HepG2 (cell line): ENCODE data around the gene WDR53. TPM values are rescaled to one million over a fixed set of nuclear protein-coding genes. Genes with fewer than 3 reads are reported as not detected.
A peak's percentile ranks its signal among the peaks of the same experiment; 100 is the strongest.

ENCODE experiments used
- ATAC-seq: fragments of 200-7000 bp; cut with Tn5 transposase; 3 replicates; pipeline ENCODE4 v1.9.1; 2020; ENCODE audit warnings: mild to moderate bottlenecking, moderate library complexity
- BruUV-seq: library from RNA; stranded (reverse); fragments of 400-500 nt; replicated peaks from 2 replicates; lab custom pipeline; 2021; lab: Mats Ljungman, UMichigan
- CTCF ChIA-PET: fragments of 300-600 bp; formaldehyde crosslinking; extraction: SDS; loops from one replicate; lab custom pipeline; 2021; ENCODE audit warnings: low total read pairs, inconsistent platforms, low intra/inter-chr PET ratio; lab: Yijun Ruan, JAX
- POLR2A ChIA-PET: fragments of 350-600 bp; sonication (Branson Sonifier 250); formaldehyde crosslinking; loops from one replicate; lab custom pipeline; 2020; ENCODE audit warnings: antibody characterized with exemption, inconsistent platforms; lab: Yijun Ruan, JAX
- DNase-seq: peaks from one replicate; pipeline ENCODE4 v3.0.0-alpha.2; 2015; ENCODE audit warnings: low spot score
- FAIRE-seq: peaks from 3 replicates; lab custom pipeline; 2011; peaks lifted over from hg19 to GRCh38; lab: Jason Lieb, UNC
- H2AFZ ChIP-seq: one replicate; pipeline ENCODE4 v1.6.1; 2011; ENCODE audit warnings: low read length, inconsistent platforms
- H3K27ac ChIP-seq: fragments of 300-600 bp; 3 replicates; pipeline ENCODE4 v1.8.0; 2011; ENCODE audit warnings: mixed run types, mild to moderate bottlenecking, mixed read lengths, low read length, inconsistent platforms; ENCODE audit not compliant: insufficient read depth; ENCODE audit errors: extremely low read length
- H3K27me3 ChIP-seq, 2 experiments: fragments of 200-600 bp in 1 of 2; 2 replicates in 1 of 2; 3 replicates in 1 of 2; pipeline versions ENCODE4 v1.6.0 to v1.8.0; 2011; ENCODE audit warnings: low read length in 2 of 2, mild to moderate bottlenecking in 2 of 2, moderate library complexity in 2 of 2, inconsistent platforms in 1 of 2; ENCODE audit not compliant: insufficient read depth in 2 of 2, control insufficient read depth in 1 of 2
- H3K36me3 ChIP-seq, 2 experiments: fragments of 200-600 bp in 1 of 2; replicated peaks in 1 of 2; 2 replicates in 1 of 2; 3 replicates in 1 of 2; pipeline versions ENCODE4 v1.5.1 to v1.8.0; 2011; ENCODE audit warnings: low read length in 2 of 2, inconsistent platforms in 1 of 2; ENCODE audit not compliant: insufficient read depth in 2 of 2, control insufficient read depth in 1 of 2
- H3K4me1 ChIP-seq: 2 replicates; pipeline ENCODE4 v1.5.1; 2012; ENCODE audit warnings: low read length, inconsistent platforms; ENCODE audit not compliant: insufficient read depth
- H3K4me2 ChIP-seq: 2 replicates; pipeline ENCODE4 v1.6.0; 2011; ENCODE audit warnings: low read depth, low read length, inconsistent platforms
- H3K4me3 ChIP-seq, 3 experiments: fragments of 200-600 bp in 1 of 3; sonication (generic), shearing (Covaris generic) in 1 of 3; replicated peaks in 1 of 3; 2 replicates each; pipeline ENCODE4 v1.5.1; 2011 to 2016; ENCODE audit warnings: low read length in 3 of 3, inconsistent platforms in 2 of 3, low read depth in 2 of 3, mild to moderate bottlenecking in 2 of 3, control low read depth in 1 of 3, mixed read lengths in 1 of 3; ENCODE audit not compliant: insufficient read depth in 1 of 3
- H3K79me2 ChIP-seq: one replicate; pipeline ENCODE4 v1.6.1; 2011; ENCODE audit warnings: low read length, inconsistent platforms; ENCODE audit not compliant: insufficient read depth
- H3K9ac ChIP-seq: 2 replicates; pipeline ENCODE4 v1.6.0; 2011; ENCODE audit warnings: mild to moderate bottlenecking, low read depth, low read length, inconsistent platforms; ENCODE audit not compliant: insufficient read depth
- H3K9me3 ChIP-seq: 2 replicates; pipeline ENCODE4 v1.5.1; 2012; ENCODE audit warnings: mild to moderate bottlenecking, low read length
- H4K20me1 ChIP-seq: 2 replicates; pipeline ENCODE4 v1.6.0; 2011; ENCODE audit warnings: inconsistent platforms, mild to moderate bottlenecking, low read length, moderate library complexity; ENCODE audit not compliant: insufficient read depth
- AGO2 ChIP-seq: fragments of 200-400 bp; formaldehyde crosslinking; optimal IDR thresholded peaks from 2 replicates; pipeline ENCODE3; 2017; ENCODE audit warnings: mild to moderate bottlenecking, low read depth, low read length, moderate library complexity
- DMAP1 ChIP-seq: IDR thresholded peaks from 2 replicates; pipeline ENCODE4 v1.6.1; 2016
- ELF1 ChIP-seq: sonication (generic); formaldehyde crosslinking; IDR thresholded peaks from 2 replicates; pipeline ENCODE4 v1.4.0; 2020; ENCODE audit warnings: missing genetic modification reagents
- FOSL1 ChIP-seq: sonication (generic); formaldehyde crosslinking; IDR thresholded peaks from 2 replicates; pipeline ENCODE4 v1.9.0; 2021; ENCODE audit warnings: missing genetic modification reagents, borderline replicate concordance
- ISL2 ChIP-seq: sonication (generic); formaldehyde crosslinking; IDR thresholded peaks from 2 replicates; pipeline ENCODE4 v1.5.0; 2020; ENCODE audit warnings: missing genetic modification reagents
- PRMT3 ChIP-seq: sonication (generic); formaldehyde crosslinking; IDR thresholded peaks from 2 replicates; pipeline ENCODE4 v1.8.1; 2022; ENCODE audit warnings: low read depth, mild to moderate bottlenecking, moderate library complexity, missing genetic modification reagents, borderline replicate concordance
- RAD21 ChIP-seq: fragments of 450-650 bp; formaldehyde crosslinking; IDR thresholded peaks from 2 replicates; pipeline ENCODE4 v1.5.0; 2020; ENCODE audit warnings: mild to moderate bottlenecking
- SOX6 ChIP-seq, 2 experiments: fragments of 450-650 bp in 1 of 2; sonication (generic) in 1 of 2; formaldehyde crosslinking in 1 of 2; IDR thresholded peaks; 2 replicates each; pipeline versions ENCODE4 v1.4.0 to v1.6.1; 2017 to 2020; ENCODE audit warnings: antibody characterized with exemption in 1 of 2, mild to moderate bottlenecking in 1 of 2, missing genetic modification reagents in 1 of 2
- ZNF510 ChIP-seq: sonication (generic); formaldehyde crosslinking; IDR thresholded peaks from 2 replicates; pipeline ENCODE4 v1.4.0; 2020; ENCODE audit warnings: low read depth, mild to moderate bottlenecking, missing genetic modification reagents
- ZNF768 ChIP-seq: sonication (generic); formaldehyde crosslinking; IDR thresholded peaks from 2 replicates; pipeline ENCODE4 v1.4.0; 2020; ENCODE audit warnings: missing genetic modification reagents
- WGBS: methylation state at CpG from one replicate; pipeline ENCODE4 v1.1.6; 2017; ENCODE audit warnings: low lambda C conversion rate; 5-methylcytosine and 5-hydroxymethylcytosine counted together
- in situ Hi-C: cut with HindIII; loops from 2 replicates; pipeline ENCODE4 v1.10.0; 2017; ENCODE audit warnings: low pct_unique_long_range_greater_than_20kb; ENCODE audit not compliant: extremely low pct_ligation_motif_present
- intact Hi-C: fragments of 100-400 bp; cut with micrococcal nuclease; formaldehyde crosslinking; loops from one replicate; pipeline ENCODE4 v1.10.0; 2022; ENCODE audit not compliant: unreplicated experiment
- polyA plus RNA-seq, 8 experiments: library from polyadenylated mRNA; depleted of rRNA in 3 of 8; stranded (reverse) in 7 of 8; unstranded in 1 of 8; fragments of >200 nt; fragmentation: Illumina TruSeq in 4 of 8; extraction: Trizol in 4 of 8; gene quantifications; 2 replicates each; pipeline versions ENCODE4 v1.2.1 to v1.2.3, GENCODE V29; 2011 to 2016; ENCODE audit warnings: low read depth in 4 of 8, missing spikeins in 1 of 8, mixed read lengths in 1 of 8; ENCODE audit not compliant: insufficient read depth in 1 of 8
- total RNA-seq, 5 experiments: library from RNA; depleted of rRNA; stranded (reverse); fragments of >200 nt; fragmentation: Illumina TruSeq; extraction: Trizol; gene quantifications; 2 replicates each; pipeline ENCODE4 v1.2.3, GENCODE V29; 2016; ENCODE audit warnings: low read depth in 1 of 5

WDR53 gene
- total and polyA plus RNA-seq, 2 of the 13 experiments (the other 11 are each of a cell fraction or from before 2014, with no cell fraction given) = 3.5 to 7.7 TPM

DNA sequence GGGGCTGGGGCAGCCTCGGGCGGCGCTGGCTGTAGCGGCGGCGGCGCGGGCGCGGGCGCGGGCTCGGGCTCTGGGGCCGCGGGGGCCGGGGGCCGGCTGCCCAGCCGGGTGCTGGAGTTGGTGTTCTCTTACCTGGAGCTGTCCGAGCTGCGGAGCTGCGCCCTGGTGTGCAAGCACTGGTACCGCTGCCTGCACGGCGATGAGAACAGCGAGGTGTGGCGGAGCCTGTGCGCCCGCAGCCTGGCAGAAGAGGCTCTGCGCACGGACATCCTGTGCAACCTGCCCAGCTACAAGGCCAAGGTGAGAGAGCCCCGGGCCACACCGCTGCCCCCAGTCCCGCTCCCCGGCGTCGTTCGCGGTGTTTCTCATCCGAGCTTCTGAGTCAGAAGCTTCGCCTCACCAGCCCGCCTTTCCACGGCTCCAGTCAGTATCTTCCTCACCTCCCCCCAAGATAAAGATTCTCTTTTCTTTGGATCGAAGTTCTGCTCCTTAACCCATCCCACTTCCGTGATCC, 706 bp upstream of the WDR53 start:
- Histone ChIP-seq H3K27me3 (peaks cover 0 to 3% of the 10 kb centered on the region in 2 experiments; a peak in 1 of 5 replicates), H3K4me1 (peaks cover 39% of the 10 kb centered on the region), H3K27ac (peak overlapping the region; percentile 81), H3K9me3 (no peaks in the 10 kb centered on the region), H3K79me2 (peaks cover 55% of the 10 kb centered on the region), H3K4me2 (peak overlapping the region; percentile 78), H3K36me3 (no peaks in the 10 kb centered on the region), H4K20me1 (no peaks in the 10 kb centered on the region), H3K9ac (peak overlapping the region; percentile 85), H2AFZ (no peak overlapping the region), H3K4me3 (peak overlapping the region; percentile 89 to 98 (median 90))
- BruUV-seq = no TSS peak
- no peak for TF ChIP-seq FOSL1 (CRISPR knock-in tag)
- peak; percentile 55; the same call in 1 of the 2 replicates for TF ChIP-seq PRMT3 (CRISPR knock-in tag)
- TF ChIP-seq SOX6 (IDR thresholded peaks at IDR 0.05) = no peak
- TF ChIP-seq SOX6 (CRISPR knock-in tag; IDR thresholded peaks at IDR 0.05) = 0 out of 2 replicates have a peak, but pooled peaks have one; percentile 13
- TF ChIP-seq ZNF768 (CRISPR knock-in tag) = peak; percentile 22; the same call in 1 of the 2 replicates
- TF ChIP-seq DMAP1 (CRISPR knock-in tag) = peak; percentile 14; the same call in 1 of the 2 replicates
- TF ChIP-seq ZNF510 (CRISPR knock-in tag) = 0 out of 2 replicates have a peak, but pooled peaks have one; percentile 44
- no peak for TF ChIP-seq ISL2 (CRISPR knock-in tag)
- TF ChIP-seq RAD21 (CRISPR knock-in tag) = no peak
- 0 out of 2 replicates have a peak, but pooled peaks have one; percentile 15 for TF ChIP-seq ELF1 (CRISPR knock-in tag)
- peak; percentile 12 for TF ChIP-seq AGO2
- ChIA-PET CTCF (no interaction called here), POLR2A (interaction anchor here (0.7 to 1.0 kb wide), 3 partner anchors 12 to 119 kb away, joined by 3 to 4 read pairs (median 3); partner anchors contain the start of gene RNF168)
- peak; percentile 14 for DNase-seq
- intact Hi-C loops = no loop called here
- ATAC-seq = peak; percentile 54
- FAIRE-seq = no peak
- in situ Hi-C loops = no loop called here
- WGBS = 3% methylated on average over 8 of the region's 44 CpGs
